Measurements from ENCODE around the gene SRGAP3. TPM values are rescaled to one million over a fixed set of nuclear protein-coding genes. Genes with fewer than 3 reads are reported as not detected.
A peak's percentile ranks its signal among the peaks of the same experiment; 100 is the strongest.

Gene SRGAP3
- total RNA-seq, 2 experiments from 2014 or later: 2.2 to 3.5 TPM

GRCh38 chr3:9069971-9070370 lies 179.5 kb downstream of the SRGAP3 start:
- ChIA-PET CTCF (interaction anchor here (0.6 to 1.2 kb wide), 2 partner anchors 10 to 234 kb away, joined by 3 read pairs; no protein-coding TSS in a partner anchor), POLR2A (no interaction called here)
- H3K27ac Mint-ChIP-seq: no peak overlapping the region
- no peaks in the 10 kb centered on the region for H3K4me1 Mint-ChIP-seq (ENCODE audit: low read depth)
- intact Hi-C loops (cut with micrococcal nuclease): no loop called here
- no peaks in the 10 kb centered on the region for H3K9me3 Mint-ChIP-seq
- H3K4me3 Mint-ChIP-seq: no peak overlapping the region
- no peak for DNase-seq
- no peaks in the 10 kb centered on the region for H3K36me3 Mint-ChIP-seq
- H3K27me3 Mint-ChIP-seq: no peaks in the 10 kb centered on the region

DNA sequence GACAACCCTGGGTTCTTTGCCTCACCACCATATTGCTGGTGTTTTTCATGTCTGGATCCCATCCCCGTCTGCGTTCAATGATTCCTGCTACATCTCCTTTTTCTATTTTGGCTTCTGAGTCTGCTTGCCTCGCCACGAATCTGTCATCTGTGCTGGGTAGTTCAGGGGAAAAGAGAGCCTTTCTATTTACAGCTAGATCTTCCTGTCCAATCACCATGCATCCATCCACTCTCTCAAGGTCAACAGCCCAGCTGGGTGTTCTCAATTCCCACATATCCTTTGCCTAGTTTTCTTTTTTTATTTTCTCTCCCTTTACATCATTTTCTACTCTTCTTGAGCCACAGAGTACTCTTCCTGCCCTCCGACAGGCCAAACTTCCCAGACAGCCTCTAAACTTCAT lies 181.4 kb downstream of the SRGAP3 start:
- no peak for DNase-seq
- Mint-ChIP-seq H3K27ac (no peak overlapping the region), H3K27me3 (no peaks in the 10 kb centered on the region), H3K36me3 (no peaks in the 10 kb centered on the region), H3K4me1 (ENCODE audit: low read depth) (no peaks in the 10 kb centered on the region), H3K9me3 (peaks cover 3% of the 10 kb centered on the region), H3K4me3 (no peak overlapping the region)
- intact Hi-C loops (cut with micrococcal nuclease): no loop called here
- CTCF ChIA-PET: interaction anchor here (1.0 to 2.5 kb wide), 3 partner anchors 80 to 234 kb away, joined by 3 to 10 read pairs (median 7); no protein-coding TSS in a partner anchor
- POLR2A ChIA-PET: no interaction called here

DNA sequence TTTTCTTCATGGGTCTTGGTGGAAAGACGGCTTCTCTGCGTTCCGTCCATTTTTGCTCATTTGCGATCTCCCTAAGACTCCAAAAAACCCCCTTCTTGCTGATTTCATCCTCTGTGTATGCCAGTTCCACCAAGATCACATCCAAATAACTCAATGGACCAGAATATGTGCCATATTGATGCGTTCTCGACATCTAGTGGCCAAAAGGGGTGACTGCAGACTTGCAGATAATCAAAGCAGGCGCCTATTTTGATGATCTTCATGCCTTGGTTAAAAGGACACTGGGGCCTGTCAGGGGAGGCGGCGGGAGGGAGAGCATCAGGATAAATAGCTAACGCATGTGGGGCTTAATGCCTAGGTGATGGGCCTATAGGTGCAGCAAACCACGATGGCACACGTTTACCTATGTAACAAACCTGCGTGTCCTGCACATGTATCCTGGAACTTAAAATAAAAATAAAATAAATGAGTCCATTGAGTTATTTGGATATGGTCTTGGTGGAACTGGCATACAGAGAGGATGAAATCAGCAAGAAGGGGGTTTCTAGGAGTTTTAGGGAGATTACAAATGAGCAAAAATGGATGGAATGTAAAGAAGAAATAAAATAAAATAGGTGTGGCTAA lies 182.0 kb downstream of the SRGAP3 start:
- no peaks in the 10 kb centered on the region for H3K27me3 Mint-ChIP-seq
- H3K9me3 Mint-ChIP-seq: peaks cover 7% of the 10 kb centered on the region
- DNase-seq: peak; percentile 40
- intact Hi-C loops (cut with micrococcal nuclease): loop anchor here (1.0 kb wide), 2 partner anchors 79 to 96 kb away; no protein-coding TSS in a partner anchor
- no peaks in the 10 kb centered on the region for H3K4me1 Mint-ChIP-seq (ENCODE audit: low read depth)
- H3K27ac Mint-ChIP-seq: no peak overlapping the region
- CTCF ChIA-PET: interaction anchor here (1.0 to 4.2 kb wide), 3 partner anchors 80 to 235 kb away, joined by 3 to 24 read pairs (median 10); no protein-coding TSS in a partner anchor
- POLR2A ChIA-PET: no interaction called here
- no peak overlapping the region for H3K4me3 Mint-ChIP-seq
- peaks cover 4% of the 10 kb centered on the region for H3K36me3 Mint-ChIP-seq

GRCh38 chr3:9066775-9067174 lies 182.7 kb downstream of the SRGAP3 start:
- Mint-ChIP-seq H3K27me3 (no peaks in the 10 kb centered on the region), H3K4me3 (no peak overlapping the region), H3K27ac (no peak overlapping the region), H3K9me3 (peaks cover 9% of the 10 kb centered on the region), H3K36me3 (peaks cover 6% of the 10 kb centered on the region), H3K4me1 (ENCODE audit: low read depth) (no peaks in the 10 kb centered on the region)
- CTCF ChIA-PET: interaction anchor here (1.2 to 4.2 kb wide), 3 partner anchors 18 to 236 kb away, joined by 4 to 24 read pairs (median 10); no protein-coding TSS in a partner anchor
- POLR2A ChIA-PET: no interaction called here
- no peak for DNase-seq
- intact Hi-C loops (cut with micrococcal nuclease): loop anchor here (1.0 kb wide), 2 partner anchors 78 to 95 kb away; no protein-coding TSS in a partner anchor

DNA sequence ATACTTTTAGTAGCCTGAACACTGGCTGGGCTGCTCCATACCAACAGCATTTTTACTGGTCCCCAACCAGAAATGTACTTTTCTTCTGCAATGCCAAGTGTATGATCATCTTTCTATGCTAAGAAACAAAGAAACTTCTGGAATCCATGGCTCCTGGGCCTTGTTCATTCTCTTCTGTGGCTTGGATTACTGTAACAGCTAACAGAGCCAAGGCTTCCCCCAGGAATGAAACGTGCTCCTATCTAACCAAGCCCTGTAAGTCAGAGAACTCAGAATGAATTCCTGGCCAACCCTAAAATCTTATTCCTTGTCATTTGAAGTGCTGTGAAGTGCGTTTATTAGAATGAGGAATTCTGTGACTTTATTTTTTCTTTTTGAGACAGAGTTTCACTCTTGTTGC lies 183.3 kb downstream of the SRGAP3 start:
- ChIA-PET CTCF (interaction anchor here (1.2 to 4.2 kb wide), 3 partner anchors 18 to 236 kb away, joined by 4 to 24 read pairs (median 4); no protein-coding TSS in a partner anchor), POLR2A (no interaction called here)
- Mint-ChIP-seq H3K36me3 (peaks cover 6% of the 10 kb centered on the region), H3K9me3 (peaks cover 9% of the 10 kb centered on the region), H3K27me3 (no peaks in the 10 kb centered on the region), H3K27ac (no peak overlapping the region), H3K4me3 (no peak overlapping the region), H3K4me1 (ENCODE audit: low read depth) (no peaks in the 10 kb centered on the region)
- no peak for DNase-seq
- intact Hi-C loops (cut with micrococcal nuclease): no loop called here

- DNase-seq: no peak
- Mint-ChIP-seq H3K27ac (no peak overlapping the region), H3K4me1 (ENCODE audit: low read depth) (no peaks in the 10 kb centered on the region), H3K9me3 (peaks cover 9% of the 10 kb centered on the region), H3K27me3 (no peaks in the 10 kb centered on the region), H3K4me3 (no peak overlapping the region), H3K36me3 (peaks cover 6% of the 10 kb centered on the region)
- intact Hi-C loops (cut with micrococcal nuclease): no loop called here
- ChIA-PET POLR2A (no interaction called here), CTCF (interaction anchor here (4.2 kb wide), 1 partner anchor 77 kb away, joined by 24 read pairs; no protein-coding TSS in a partner anchor)
These were observed 184.6 kb downstream of the SRGAP3 start for GRCh38 chr3:9064850-9065249.

DNA sequence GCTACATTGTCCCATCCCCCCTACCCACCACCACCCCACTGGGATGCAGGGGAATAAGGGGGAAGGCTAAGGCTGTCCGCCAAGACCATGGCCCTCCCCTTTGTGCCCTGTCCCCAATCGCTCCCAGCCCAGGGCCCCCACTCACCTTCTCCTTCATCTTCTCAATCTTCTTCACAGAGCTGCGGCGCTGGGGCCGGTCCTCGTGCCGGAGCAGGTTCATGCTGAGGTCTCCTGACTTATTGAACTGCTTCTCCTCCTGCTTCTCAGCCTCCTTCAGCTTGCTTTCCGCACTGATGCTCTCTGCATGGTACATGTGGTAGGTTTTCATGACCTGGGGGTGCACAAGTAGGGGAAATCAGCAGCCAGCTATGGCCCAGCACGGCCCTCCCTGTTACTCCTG lies 185.2 kb downstream of the SRGAP3 start:
- intact Hi-C loops (cut with micrococcal nuclease): no loop called here
- H3K27ac Mint-ChIP-seq: no peak overlapping the region
- H3K4me1 Mint-ChIP-seq (ENCODE audit: low read depth): no peaks in the 10 kb centered on the region
- DNase-seq: no peak
- peaks cover 6% of the 10 kb centered on the region for H3K36me3 Mint-ChIP-seq
- CTCF ChIA-PET: interaction anchor here (0.6 to 4.2 kb wide), 3 partner anchors 76 to 238 kb away, joined by 3 to 24 read pairs (median 4); no protein-coding TSS in a partner anchor
- H3K4me3 Mint-ChIP-seq: no peak overlapping the region
- POLR2A ChIA-PET: no interaction called here
- peaks cover 9% of the 10 kb centered on the region for H3K9me3 Mint-ChIP-seq
- no peaks in the 10 kb centered on the region for H3K27me3 Mint-ChIP-seq

DNA sequence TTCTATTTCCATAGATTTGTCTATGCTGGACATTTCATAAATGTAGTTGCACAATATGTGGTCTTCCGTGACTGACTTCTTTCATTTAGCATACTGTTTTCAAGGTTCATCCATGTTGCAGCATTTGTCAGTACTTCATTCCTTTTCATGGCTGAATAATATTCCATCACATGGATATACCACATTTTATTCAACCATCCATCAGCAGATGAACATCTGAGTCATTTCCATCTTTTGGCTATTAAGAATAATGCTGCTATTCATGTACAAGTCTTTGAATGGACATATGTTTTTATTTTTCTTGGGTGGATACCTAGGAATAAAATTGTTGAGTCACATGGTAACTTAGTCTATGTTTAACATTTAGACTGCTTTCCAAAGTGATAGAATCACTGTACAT lies 186.9 kb downstream of the SRGAP3 start:
- Mint-ChIP-seq H3K4me1 (ENCODE audit: low read depth) (no peaks in the 10 kb centered on the region), H3K4me3 (no peak overlapping the region), H3K9me3 (peaks cover 9% of the 10 kb centered on the region), H3K27me3 (no peaks in the 10 kb centered on the region), H3K27ac (no peak overlapping the region), H3K36me3 (peaks cover 6% of the 10 kb centered on the region)
- CTCF ChIA-PET: no interaction called here
- POLR2A ChIA-PET: no interaction called here
- intact Hi-C loops (cut with micrococcal nuclease): no loop called here
- no peak for DNase-seq

- POLR2A ChIA-PET: no interaction called here
- CTCF ChIA-PET: no interaction called here
- Mint-ChIP-seq H3K4me1 (ENCODE audit: low read depth) (no peaks in the 10 kb centered on the region), H3K27me3 (no peaks in the 10 kb centered on the region), H3K4me3 (no peak overlapping the region), H3K27ac (no peak overlapping the region), H3K9me3 (peaks cover 9% of the 10 kb centered on the region), H3K36me3 (peaks cover 6% of the 10 kb centered on the region)
- intact Hi-C loops (cut with micrococcal nuclease): no loop called here
- no peak for DNase-seq
These were observed 187.8 kb downstream of the SRGAP3 start for GRCh38 chr3:9061634-9062033.

DNA sequence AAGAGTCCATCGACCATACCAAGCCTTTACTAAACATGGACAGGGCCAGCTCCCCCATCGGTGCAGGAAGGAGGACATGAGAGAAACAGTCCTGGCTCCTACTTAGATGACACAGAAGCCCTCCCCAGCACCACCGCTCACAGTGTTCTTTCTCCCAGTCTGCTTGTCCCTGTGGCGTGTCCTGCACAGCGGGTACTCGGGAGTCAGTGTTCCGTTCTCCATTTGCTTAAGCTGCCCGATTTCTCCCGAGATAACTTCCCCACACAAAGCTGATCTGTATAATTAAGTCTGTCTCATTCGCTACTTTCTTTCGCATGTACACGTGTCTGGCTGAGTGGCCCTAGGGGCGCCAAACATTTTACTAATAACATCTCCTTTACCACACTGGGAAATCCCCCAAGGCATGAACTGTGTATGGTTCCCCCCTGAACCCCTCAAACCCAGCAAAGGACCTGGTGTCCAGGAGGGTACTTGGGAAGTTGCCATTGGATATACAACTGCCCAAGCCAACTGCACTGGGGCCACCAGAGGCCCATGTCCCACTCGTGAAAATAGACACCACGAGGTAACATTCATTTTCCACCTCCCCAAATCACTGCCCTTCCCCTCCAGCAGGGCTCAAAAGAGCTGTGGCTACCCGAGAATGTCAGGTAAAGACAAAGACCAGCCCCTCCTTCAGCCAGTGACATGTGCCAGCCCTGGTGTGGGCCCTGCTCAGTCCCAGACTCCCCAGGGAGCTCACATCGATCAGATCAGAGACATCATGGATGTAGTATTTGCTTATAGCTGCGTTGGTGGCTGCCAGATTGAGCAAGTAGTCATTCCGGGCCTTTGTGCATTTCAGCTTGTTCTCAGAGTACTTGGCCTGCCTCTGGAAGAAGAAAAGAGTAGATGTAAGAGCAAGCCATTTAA lies 189.7 kb downstream of the SRGAP3 start:
- Mint-ChIP-seq H3K27me3 (no peaks in the 10 kb centered on the region), H3K4me1 (ENCODE audit: low read depth) (no peaks in the 10 kb centered on the region), H3K27ac (no peak overlapping the region), H3K4me3 (no peak overlapping the region), H3K36me3 (peaks cover 6% of the 10 kb centered on the region), H3K9me3 (peaks cover 9% of the 10 kb centered on the region)
- ChIA-PET CTCF (interaction anchor here (0.6 to 2.2 kb wide), 2 partner anchors 10 to 72 kb away, joined by 3 to 7 read pairs; no protein-coding TSS in a partner anchor), POLR2A (no interaction called here)
- intact Hi-C loops (cut with micrococcal nuclease): no loop called here
- no peak for DNase-seq

- H3K9me3 Mint-ChIP-seq: peaks cover 6% of the 10 kb centered on the region
- H3K4me1 Mint-ChIP-seq (ENCODE audit: low read depth): no peaks in the 10 kb centered on the region
- no peak overlapping the region for H3K4me3 Mint-ChIP-seq
- intact Hi-C loops (cut with micrococcal nuclease): no loop called here
- H3K27ac Mint-ChIP-seq: no peak overlapping the region
- H3K27me3 Mint-ChIP-seq: no peaks in the 10 kb centered on the region
- POLR2A ChIA-PET: no interaction called here
- CTCF ChIA-PET: no interaction called here
- H3K36me3 Mint-ChIP-seq: no peaks in the 10 kb centered on the region
- DNase-seq: no peak
These were observed 192.9 kb downstream of the SRGAP3 start for GRCh38 chr3:9056581-9056980.
